Brain microvascular endothelial cell (primary cell): ENCODE data around the gene TTLL1.

Experiments used
- DNase-seq: peaks from one replicate; pipeline ENCODE4 v3.0.0-alpha.2; 2020
- H3K27ac ChIP-seq: fragments of 250-450 bp; sonication (Bioruptor Pico); 2 replicates; pipeline ENCODE4 v1.5.1; 2020; ENCODE audit warnings: mild to moderate bottlenecking, moderate library complexity
- H3K27me3 ChIP-seq: fragments of 250-450 bp; sonication (Bioruptor Pico); replicated peaks from 2 replicates; pipeline ENCODE4 v1.5.1; 2020; ENCODE audit warnings: mild to moderate bottlenecking
- H3K36me3 ChIP-seq: fragments of 250-450 bp; sonication (Bioruptor Pico); replicated peaks from 2 replicates; pipeline ENCODE4 v1.5.1; 2020; ENCODE audit warnings: mild to moderate bottlenecking
- H3K4me3 ChIP-seq: 2 replicates; pipeline ENCODE4 v1.5.1; 2011; ENCODE audit warnings: low read depth, mild to moderate bottlenecking, control low read depth, low read length, moderate library complexity
- CTCF ChIP-seq: IDR thresholded peaks from 2 replicates; pipeline ENCODE4 v1.5.1; 2011; ENCODE audit warnings: low read depth, mild to moderate bottlenecking, moderate library complexity, low read length, control low read depth, inconsistent platforms; ENCODE audit errors: missing control alignments
- in situ Hi-C: cut with HindIII; loops from 2 replicates; pipeline ENCODE4 v1.10.0; 2017; ENCODE audit warnings: low sequenced_read_pairs, low pct_ligation_motif_present

Gene TTLL1

GRCh38 chr22:43077121-43077877 lies 11.9 kb downstream of the TTLL1 start:
- no peaks in the 10 kb centered on the region for H3K27me3 ChIP-seq
- no peak overlapping the region for H3K27ac ChIP-seq
- no peak for DNase-seq
- in situ Hi-C loops: no loop called here
- no peaks in the 10 kb centered on the region for H3K36me3 ChIP-seq
- no peak overlapping the region for H3K4me3 ChIP-seq
- TF ChIP-seq CTCF: no peak

- TF ChIP-seq CTCF: no peak
- in situ Hi-C loops: loop anchor here (25.0 kb wide), 1 partner anchor 180 kb away; no protein-coding TSS in a partner anchor
- no peaks in the 10 kb centered on the region for H3K27me3 ChIP-seq
- no peaks in the 10 kb centered on the region for H3K36me3 ChIP-seq
- H3K4me3 ChIP-seq: no peak overlapping the region
- H3K27ac ChIP-seq: peak overlapping the region; percentile 96
- DNase-seq: peak; percentile 58
These were observed 22.3 kb downstream of the TTLL1 start for GRCh38 chr22:43066844-43067385.

GRCh38 chr22:43066134-43066533 lies 23.1 kb downstream of the TTLL1 start:
- H3K27me3 ChIP-seq: no peaks in the 10 kb centered on the region
- no peak overlapping the region for H3K27ac ChIP-seq
- no peaks in the 10 kb centered on the region for H3K36me3 ChIP-seq
- no peak overlapping the region for H3K4me3 ChIP-seq
- in situ Hi-C loops: loop anchor here (25.0 kb wide), 1 partner anchor 179 kb away; no protein-coding TSS in a partner anchor
- no peak for TF ChIP-seq CTCF
- no peak for DNase-seq

- H3K27ac ChIP-seq: no peak overlapping the region
- H3K36me3 ChIP-seq: no peaks in the 10 kb centered on the region
- TF ChIP-seq CTCF: peak; percentile 83
- in situ Hi-C loops: loop anchor here (25.0 kb wide), 1 partner anchor 173 kb away; no protein-coding TSS in a partner anchor
- no peak overlapping the region for H3K4me3 ChIP-seq
- no peaks in the 10 kb centered on the region for H3K27me3 ChIP-seq
- no peak for DNase-seq
These were observed 29.0 kb downstream of the TTLL1 start for GRCh38 chr22:43060183-43060582.

- Histone ChIP-seq H3K27me3 (no peaks in the 10 kb centered on the region), H3K27ac (no peak overlapping the region), H3K36me3 (no peaks in the 10 kb centered on the region), H3K4me3 (no peak overlapping the region)
- no peak for DNase-seq
- in situ Hi-C loops: loop anchor here (25.0 kb wide), 1 partner anchor 170 kb away; no protein-coding TSS in a partner anchor
- TF ChIP-seq CTCF: no peak
These were observed 31.6 kb downstream of the TTLL1 start for GRCh38 chr22:43057641-43058040.

GRCh38 chr22:43053176-43053575 lies 36.0 kb downstream of the TTLL1 start:
- Histone ChIP-seq H3K27me3 (no peaks in the 10 kb centered on the region), H3K36me3 (no peaks in the 10 kb centered on the region), H3K27ac (no peak overlapping the region), H3K4me3 (no peak overlapping the region)
- in situ Hi-C loops: loop anchor here (25.0 kb wide), 1 partner anchor 166 kb away; no protein-coding TSS in a partner anchor
- TF ChIP-seq CTCF: peak; percentile 44
- DNase-seq: no peak
